ENCODE measurements around the gene ITGA11.

The ITGA11 gene

DNA sequence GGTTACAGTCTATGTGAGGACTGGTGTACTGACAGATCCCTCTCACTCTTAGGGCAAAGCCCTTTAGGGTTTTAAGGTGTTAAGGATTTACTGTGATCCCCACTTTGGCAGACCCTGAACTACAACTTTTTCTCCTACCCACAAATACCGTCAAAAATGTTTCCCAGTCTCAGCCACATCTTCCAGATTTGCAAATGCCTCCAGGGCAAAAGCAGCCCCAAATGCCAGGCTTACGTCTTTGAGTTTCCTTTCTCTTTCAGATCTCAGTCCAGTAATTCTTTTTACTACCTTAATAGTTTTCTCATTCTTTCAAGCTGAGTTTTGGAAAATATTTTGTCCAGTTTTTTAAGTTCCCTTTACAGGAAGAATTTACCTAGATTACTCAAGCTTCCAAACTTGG, 13.4 kb upstream of the ITGA11 start:
- no peak overlapping the region for H3K9ac ChIP-seq (ENCODE audit: low read length)
- no peak overlapping the region for H3K4me3 ChIP-seq (ENCODE audit: low read length)
- no peaks in the 10 kb centered on the region for H3K4me1 ChIP-seq (ENCODE audit: control insufficient read depth, insufficient read depth, low read length)
- no peaks in the 10 kb centered on the region for H3K9me3 ChIP-seq (ENCODE audit: control insufficient read depth, low read length)
- H3K27me3 ChIP-seq (ENCODE audit: control insufficient read depth, insufficient read depth, low read length): peaks cover 10% of the 10 kb centered on the region
- H3K36me3 ChIP-seq (ENCODE audit: control insufficient read depth, insufficient read depth, low read length): no peaks in the 10 kb centered on the region

DNA sequence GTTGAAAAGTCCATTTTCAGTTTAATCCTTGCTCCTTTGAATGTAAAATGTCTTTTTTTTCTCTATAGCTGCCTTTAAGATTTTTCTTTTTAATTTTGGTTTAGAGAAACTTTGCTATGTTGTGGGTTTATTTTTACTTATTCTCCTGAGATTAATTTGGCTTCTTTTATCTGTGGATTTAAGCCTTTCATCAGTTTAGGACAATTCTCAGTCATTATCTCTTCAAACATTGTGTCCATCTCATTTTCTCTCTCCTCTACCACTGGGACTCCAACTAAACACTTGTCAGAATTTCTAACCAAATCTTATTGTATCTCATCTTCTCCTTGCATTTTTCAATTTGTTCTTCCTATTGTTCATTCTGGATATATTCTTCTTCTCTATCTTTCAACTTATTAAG, 12.4 kb upstream of the ITGA11 start:
- Histone ChIP-seq H3K4me3 (ENCODE audit: low read length) (no peak overlapping the region), H3K9ac (ENCODE audit: low read length) (no peak overlapping the region), H3K27me3 (ENCODE audit: control insufficient read depth, insufficient read depth, low read length) (peaks cover 7% of the 10 kb centered on the region), H3K36me3 (ENCODE audit: control insufficient read depth, insufficient read depth, low read length) (no peaks in the 10 kb centered on the region), H3K9me3 (ENCODE audit: control insufficient read depth, low read length) (no peaks in the 10 kb centered on the region), H3K4me1 (ENCODE audit: control insufficient read depth, insufficient read depth, low read length) (no peaks in the 10 kb centered on the region)

DNA sequence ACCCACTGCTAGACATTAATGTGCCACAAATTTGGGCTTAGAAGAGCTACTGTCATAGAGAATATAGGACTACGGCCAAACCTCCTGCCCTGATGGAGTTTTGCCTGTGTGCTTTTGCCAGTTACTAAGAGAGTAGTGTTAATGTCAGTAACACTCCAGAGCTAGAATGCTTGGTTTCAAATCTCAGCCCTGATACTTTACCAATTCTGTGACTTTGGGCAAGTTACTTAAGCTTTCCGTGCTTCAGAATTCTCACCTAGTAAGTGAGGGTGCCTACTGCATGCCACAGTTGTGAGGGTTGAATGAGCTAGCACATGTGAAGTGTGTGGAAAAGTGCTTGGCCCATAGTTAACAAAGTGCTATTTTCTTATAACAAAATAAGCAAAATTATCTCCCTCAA, 10.9 kb upstream of the ITGA11 start:
- Histone ChIP-seq H3K4me1 (ENCODE audit: control insufficient read depth, insufficient read depth, low read length) (no peaks in the 10 kb centered on the region), H3K4me3 (ENCODE audit: low read length) (no peak overlapping the region), H3K9ac (ENCODE audit: low read length) (no peak overlapping the region), H3K36me3 (ENCODE audit: control insufficient read depth, insufficient read depth, low read length) (no peaks in the 10 kb centered on the region), H3K27me3 (ENCODE audit: control insufficient read depth, insufficient read depth, low read length) (no peaks in the 10 kb centered on the region), H3K9me3 (ENCODE audit: control insufficient read depth, low read length) (no peaks in the 10 kb centered on the region)

DNA sequence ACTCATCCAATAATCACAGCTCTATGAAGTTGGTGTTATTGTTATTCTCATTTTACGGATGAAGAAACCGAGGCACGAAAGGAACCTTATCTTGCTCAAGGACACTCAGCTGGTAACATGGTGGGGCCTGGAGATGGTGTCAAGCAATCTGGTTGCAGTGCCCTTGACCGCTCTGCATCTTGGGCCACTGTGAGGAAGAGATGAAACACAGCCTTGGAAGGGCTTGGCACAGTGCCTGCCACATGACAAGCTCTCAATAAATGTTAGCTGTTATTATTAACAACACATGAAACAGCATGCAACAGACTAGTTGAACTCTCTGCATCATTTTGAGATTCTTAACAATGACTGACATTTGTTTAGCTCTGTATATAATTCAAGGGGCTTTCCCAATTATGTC, 10.1 kb upstream of the ITGA11 start:
- H3K36me3 ChIP-seq (ENCODE audit: control insufficient read depth, insufficient read depth, low read length): no peaks in the 10 kb centered on the region

DNA sequence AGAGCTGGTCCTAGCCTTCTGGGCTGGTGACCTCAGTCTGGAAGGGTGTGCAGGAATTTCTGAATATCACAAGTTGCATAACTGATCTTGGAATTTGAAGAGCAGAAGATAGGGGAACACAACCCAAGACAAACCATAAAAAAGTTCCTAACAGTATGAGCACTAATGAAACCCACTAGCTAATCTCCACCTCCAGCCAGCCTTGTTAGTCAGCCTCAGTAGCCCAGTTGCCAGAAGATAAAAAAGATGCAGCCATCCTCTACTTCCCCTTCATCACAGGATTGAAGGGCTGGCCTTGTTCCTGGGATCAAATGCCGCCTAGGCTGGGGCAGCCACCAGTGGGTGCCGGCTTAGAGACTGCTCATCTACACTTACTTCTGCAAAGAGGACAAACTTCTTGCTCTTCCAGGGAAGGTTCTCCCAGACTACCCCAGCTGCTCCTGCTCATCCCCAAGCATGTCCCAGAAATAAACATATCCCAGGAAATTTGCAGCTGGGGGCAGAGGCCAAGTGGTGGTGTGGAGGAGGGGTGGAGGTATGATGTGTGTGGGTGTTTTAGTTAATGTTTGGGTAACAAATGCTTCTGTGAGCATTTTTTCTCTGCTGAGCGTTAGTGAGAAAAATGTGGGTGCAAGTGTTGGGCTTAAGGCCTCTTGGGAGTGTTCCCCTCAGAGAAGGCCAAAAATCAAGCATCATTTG, 9.2 kb upstream of the ITGA11 start:
- Histone ChIP-seq H3K9ac (ENCODE audit: low read length) (no peak overlapping the region), H3K9me3 (ENCODE audit: control insufficient read depth, low read length) (no peaks in the 10 kb centered on the region), H3K36me3 (ENCODE audit: control insufficient read depth, insufficient read depth, low read length) (no peaks in the 10 kb centered on the region), H3K4me3 (ENCODE audit: low read length) (no peak overlapping the region), H3K4me1 (ENCODE audit: control insufficient read depth, insufficient read depth, low read length) (no peaks in the 10 kb centered on the region), H3K27me3 (ENCODE audit: control insufficient read depth, insufficient read depth, low read length) (no peaks in the 10 kb centered on the region)

More for the DNA sequence above, 10.1 kb upstream of the ITGA11 start:
- Histone ChIP-seq H3K9me3 (ENCODE audit: control insufficient read depth, low read length) (no peaks in the 10 kb centered on the region), H3K27me3 (ENCODE audit: control insufficient read depth, insufficient read depth, low read length) (no peaks in the 10 kb centered on the region), H3K9ac (ENCODE audit: low read length) (no peak overlapping the region), H3K4me1 (ENCODE audit: control insufficient read depth, insufficient read depth, low read length) (no peaks in the 10 kb centered on the region), H3K4me3 (ENCODE audit: low read length) (no peak overlapping the region)

DNA sequence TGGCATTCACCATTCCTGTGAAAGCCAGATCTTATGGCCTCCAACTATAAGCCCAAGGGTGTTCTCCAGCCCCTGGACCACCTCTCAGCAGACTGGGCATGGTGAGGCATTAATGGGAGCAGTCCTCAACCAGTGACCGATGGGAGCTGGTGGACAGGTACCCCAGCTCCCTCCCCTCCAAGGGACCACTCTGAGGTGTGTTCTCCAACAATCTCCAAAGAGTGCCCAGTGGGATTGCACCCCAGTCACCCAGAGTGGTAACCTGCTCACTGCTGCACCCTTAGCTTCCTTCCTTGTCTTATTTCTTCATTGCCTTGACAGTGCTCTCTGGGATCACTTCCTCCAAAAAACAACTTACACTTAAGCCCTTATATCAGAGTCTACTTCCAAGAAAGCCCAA, 8.2 kb upstream of the ITGA11 start:
- Histone ChIP-seq H3K9ac (ENCODE audit: low read length) (no peak overlapping the region), H3K36me3 (ENCODE audit: control insufficient read depth, insufficient read depth, low read length) (no peaks in the 10 kb centered on the region), H3K4me3 (ENCODE audit: low read length) (no peak overlapping the region), H3K9me3 (ENCODE audit: control insufficient read depth, low read length) (no peaks in the 10 kb centered on the region), H3K4me1 (ENCODE audit: control insufficient read depth, insufficient read depth, low read length) (no peaks in the 10 kb centered on the region), H3K27me3 (ENCODE audit: control insufficient read depth, insufficient read depth, low read length) (no peaks in the 10 kb centered on the region)

DNA sequence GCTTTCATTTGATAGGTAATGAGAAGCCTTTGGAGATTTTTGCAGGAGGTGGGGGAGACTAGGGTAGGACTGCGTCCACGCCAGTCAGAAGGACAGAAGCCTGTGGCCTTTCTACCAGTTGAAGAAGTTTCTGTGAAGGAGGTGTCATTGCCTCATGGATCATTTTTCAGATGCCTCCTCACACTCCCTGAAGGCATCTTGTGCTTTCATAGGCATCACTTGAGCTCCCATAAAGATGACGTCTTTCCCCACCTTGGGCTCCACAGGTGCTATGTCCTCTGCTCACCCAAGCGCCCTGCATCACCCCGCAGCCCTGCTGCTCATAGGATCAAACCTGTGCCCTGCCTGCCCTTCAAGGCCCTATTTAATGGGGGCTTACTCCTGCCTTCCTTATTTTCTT, 7.5 kb upstream of the ITGA11 start:
- Histone ChIP-seq H3K9ac (ENCODE audit: low read length) (no peak overlapping the region), H3K36me3 (ENCODE audit: control insufficient read depth, insufficient read depth, low read length) (no peaks in the 10 kb centered on the region), H3K27me3 (ENCODE audit: control insufficient read depth, insufficient read depth, low read length) (peaks cover 5% of the 10 kb centered on the region), H3K4me3 (ENCODE audit: low read length) (no peak overlapping the region), H3K4me1 (ENCODE audit: control insufficient read depth, insufficient read depth, low read length) (no peaks in the 10 kb centered on the region), H3K9me3 (ENCODE audit: control insufficient read depth, low read length) (no peaks in the 10 kb centered on the region)

DNA sequence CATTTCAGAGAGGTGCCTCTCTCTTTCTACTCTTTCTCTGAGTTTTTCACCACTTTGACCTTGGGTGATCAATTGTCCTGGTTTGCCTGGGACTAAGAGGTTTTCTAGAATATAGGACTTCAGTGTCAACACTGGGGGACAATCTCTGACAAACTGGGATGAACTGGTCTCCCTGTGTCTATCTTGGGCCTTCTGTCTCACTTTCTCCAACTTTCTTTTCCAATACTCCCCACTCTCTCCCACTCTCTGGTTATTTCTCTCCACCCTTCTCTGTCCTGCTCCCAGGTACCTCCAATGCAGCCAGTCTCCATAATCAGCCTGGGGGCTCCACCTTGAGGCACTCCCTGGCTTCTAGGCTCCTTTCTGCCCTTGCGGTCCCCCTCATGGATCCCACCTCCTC, 4.7 kb upstream of the ITGA11 start:
- Histone ChIP-seq H3K36me3 (ENCODE audit: control insufficient read depth, insufficient read depth, low read length) (no peaks in the 10 kb centered on the region), H3K9me3 (ENCODE audit: control insufficient read depth, low read length) (no peaks in the 10 kb centered on the region), H3K27me3 (ENCODE audit: control insufficient read depth, insufficient read depth, low read length) (peaks cover 29% of the 10 kb centered on the region), H3K9ac (ENCODE audit: low read length) (no peak overlapping the region), H3K4me1 (ENCODE audit: control insufficient read depth, insufficient read depth, low read length) (peaks cover 6% of the 10 kb centered on the region), H3K4me3 (ENCODE audit: low read length) (no peak overlapping the region)

DNA sequence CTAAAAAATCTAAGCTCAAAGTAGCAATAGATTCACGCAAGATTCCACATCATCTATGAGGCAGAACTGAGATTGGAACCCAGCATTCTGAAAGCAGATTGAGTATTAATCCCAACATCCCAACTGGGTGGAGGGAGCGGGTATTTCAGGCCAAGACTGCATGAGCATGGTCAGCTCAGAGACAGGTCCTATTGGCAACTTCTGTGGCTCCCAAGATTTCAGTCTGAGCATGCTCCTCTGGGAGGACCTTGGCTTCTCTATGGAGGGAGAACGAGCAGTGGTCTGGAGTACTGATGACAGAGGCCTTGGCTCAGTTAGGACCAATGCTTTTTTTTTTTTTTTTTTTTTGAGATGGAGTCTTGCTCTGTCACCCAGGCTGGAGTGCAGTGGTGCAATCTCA, 4.0 kb upstream of the ITGA11 start:
- Histone ChIP-seq H3K4me3 (ENCODE audit: low read length) (no peak overlapping the region), H3K9me3 (ENCODE audit: control insufficient read depth, low read length) (no peaks in the 10 kb centered on the region), H3K27me3 (ENCODE audit: control insufficient read depth, insufficient read depth, low read length) (peaks cover 37% of the 10 kb centered on the region), H3K36me3 (ENCODE audit: control insufficient read depth, insufficient read depth, low read length) (no peaks in the 10 kb centered on the region), H3K4me1 (ENCODE audit: control insufficient read depth, insufficient read depth, low read length) (peaks cover 6% of the 10 kb centered on the region), H3K9ac (ENCODE audit: low read length) (no peak overlapping the region)

DNA sequence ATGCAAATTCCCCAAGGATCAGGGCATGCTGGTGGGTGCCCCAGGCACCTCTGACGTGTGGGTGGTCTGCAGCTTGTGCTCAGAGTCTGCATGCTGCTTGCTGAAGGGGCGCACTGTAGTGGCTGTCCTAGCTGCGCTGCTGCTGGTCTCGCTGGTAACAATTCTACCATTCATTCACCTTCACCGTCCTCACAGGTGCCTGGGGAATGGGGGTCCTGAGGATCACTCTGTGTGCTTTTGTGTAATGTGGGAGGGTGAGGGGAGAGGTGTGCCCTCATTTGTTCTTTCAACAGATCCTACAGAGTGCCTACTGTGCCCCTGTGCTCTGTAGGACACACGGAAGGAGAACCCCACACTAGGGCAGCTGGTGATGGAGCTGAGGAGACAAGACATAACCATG, 2.1 kb upstream of the ITGA11 start:
- Histone ChIP-seq H3K4me1 (ENCODE audit: control insufficient read depth, insufficient read depth, low read length) (peaks cover 6% of the 10 kb centered on the region), H3K9me3 (ENCODE audit: control insufficient read depth, low read length) (no peaks in the 10 kb centered on the region), H3K27me3 (ENCODE audit: control insufficient read depth, insufficient read depth, low read length) (peaks cover 46% of the 10 kb centered on the region), H3K4me3 (ENCODE audit: low read length) (no peak overlapping the region), H3K36me3 (ENCODE audit: control insufficient read depth, insufficient read depth, low read length) (no peaks in the 10 kb centered on the region), H3K9ac (ENCODE audit: low read length) (no peak overlapping the region)

DNA sequence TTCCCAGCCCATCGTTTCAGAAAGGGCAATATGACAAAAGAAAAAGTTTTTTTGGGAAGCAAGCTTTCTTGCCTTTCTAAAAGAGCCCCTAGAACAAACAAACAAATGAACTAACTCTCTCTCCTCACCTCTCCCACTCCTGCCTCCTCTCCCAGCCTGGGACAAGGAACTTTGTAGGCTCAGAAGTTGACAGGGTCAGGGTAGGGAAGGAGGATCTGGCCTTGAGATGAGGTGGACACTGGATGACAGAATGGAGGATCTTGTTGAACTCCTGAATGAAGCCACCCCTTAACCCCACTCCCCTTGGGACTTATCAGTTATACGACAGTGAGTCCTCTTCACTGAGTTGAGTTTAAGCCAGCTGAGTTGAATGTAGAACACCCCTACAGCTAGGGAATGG, 1.6 kb upstream of the ITGA11 start:
- no peak overlapping the region for H3K9ac ChIP-seq (ENCODE audit: low read length)
- H3K36me3 ChIP-seq (ENCODE audit: control insufficient read depth, insufficient read depth, low read length): no peaks in the 10 kb centered on the region
- no peaks in the 10 kb centered on the region for H3K9me3 ChIP-seq (ENCODE audit: control insufficient read depth, low read length)
- no peak overlapping the region for H3K4me3 ChIP-seq (ENCODE audit: low read length)
- peaks cover 46% of the 10 kb centered on the region for H3K27me3 ChIP-seq (ENCODE audit: control insufficient read depth, insufficient read depth, low read length)
- peaks cover 6% of the 10 kb centered on the region for H3K4me1 ChIP-seq (ENCODE audit: control insufficient read depth, insufficient read depth, low read length)

DNA sequence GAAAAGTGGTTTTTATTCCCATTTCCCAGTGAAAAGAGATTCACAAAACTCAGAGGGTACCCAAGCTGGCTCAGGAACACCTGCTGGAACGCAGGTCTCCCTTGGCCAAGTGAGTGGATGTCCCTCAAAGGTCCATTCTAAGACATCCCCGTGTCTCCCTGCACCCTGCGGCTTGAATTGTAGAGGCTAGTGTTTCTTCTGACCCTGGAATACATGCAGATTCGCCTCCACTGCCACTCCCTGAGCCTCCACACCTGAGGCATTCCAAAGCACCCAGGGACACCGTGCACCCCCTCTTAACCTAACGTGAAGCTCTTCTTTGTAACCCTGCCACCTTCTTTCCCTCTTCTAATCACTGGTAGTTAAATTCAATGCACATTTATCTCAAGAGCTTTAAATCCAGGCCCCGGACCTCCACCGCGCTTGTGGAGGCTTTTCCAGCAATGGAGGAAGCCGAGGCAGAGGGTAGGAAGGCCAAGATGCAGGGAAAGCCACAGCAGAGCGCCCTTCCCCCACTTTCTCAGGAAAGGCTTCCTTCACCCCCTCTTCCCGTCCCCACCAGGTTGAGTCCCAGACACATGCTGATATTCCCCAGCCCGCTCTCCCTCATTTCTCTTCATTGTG, 590 bp upstream of the ITGA11 start:
- Histone ChIP-seq H3K9ac (ENCODE audit: low read length) (no peak overlapping the region), H3K36me3 (ENCODE audit: control insufficient read depth, insufficient read depth, low read length) (no peaks in the 10 kb centered on the region), H3K4me3 (ENCODE audit: low read length) (no peak overlapping the region), H3K4me1 (ENCODE audit: control insufficient read depth, insufficient read depth, low read length) (peaks cover 6% of the 10 kb centered on the region), H3K27me3 (ENCODE audit: control insufficient read depth, insufficient read depth, low read length) (peaks cover 46% of the 10 kb centered on the region), H3K9me3 (ENCODE audit: control insufficient read depth, low read length) (no peaks in the 10 kb centered on the region)
